Activated CD4-positive, alpha-beta T cell treated with anti-CD3 and anti-CD28 coated beads for 24 hours (primary cell): Measurements from ENCODE around the gene SRD5A2.
A peak's percentile ranks its signal among the peaks of the same experiment; 100 is the strongest.
"Not testable (repeated sequence)": the region's sequence is repeated elsewhere in the genome, so short reads cannot be mapped to it uniquely, and the experiment has no call there.

Source experiments
- DNase-seq, 2 donors: peaks; one replicate each; pipeline ENCODE4 v3.0.0-alpha.2; 2020; ENCODE audit warnings: low read depth in 2 of 2

Gene SRD5A2

GRCh38 chr2:31533036-31533435 is 47.7 kb downstream of the SRD5A2 start:
- DNase-seq, result no peak

GRCh38 chr2:31531101-31531500 is 49.6 kb downstream of the SRD5A2 start:
- DNase-seq, result no peak

- no peak for DNase-seq
Observed at GRCh38 chr2:31529256-31529655, 51.5 kb downstream of the SRD5A2 start.

GRCh38 chr2:31528823-31529222 is 51.9 kb downstream of the SRD5A2 start:
- no peak for DNase-seq

- DNase-seq, result no peak
Observed at GRCh38 chr2:31526946-31527732, 53.6 kb downstream of the SRD5A2 start.

DNA sequence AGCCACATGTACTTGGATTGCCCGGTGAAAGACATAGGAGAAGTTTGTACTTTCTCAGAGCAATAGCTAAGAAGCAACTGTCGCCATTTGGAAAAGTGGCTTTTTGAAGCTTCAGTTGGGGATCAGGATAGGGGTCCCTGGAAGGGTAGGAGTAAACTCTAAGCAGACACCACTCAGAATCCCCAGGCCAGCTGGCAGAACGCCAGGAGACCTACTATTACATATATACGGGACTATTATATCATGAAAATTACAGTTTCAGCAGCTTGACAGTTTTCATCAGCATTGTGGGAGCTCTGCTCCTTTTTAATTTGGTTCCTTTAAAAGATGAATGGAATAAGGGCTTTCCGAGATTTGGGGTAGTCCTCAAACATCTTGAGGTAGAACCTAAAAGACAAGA is 54.9 kb downstream of the SRD5A2 start:
- no peak for DNase-seq

DNA sequence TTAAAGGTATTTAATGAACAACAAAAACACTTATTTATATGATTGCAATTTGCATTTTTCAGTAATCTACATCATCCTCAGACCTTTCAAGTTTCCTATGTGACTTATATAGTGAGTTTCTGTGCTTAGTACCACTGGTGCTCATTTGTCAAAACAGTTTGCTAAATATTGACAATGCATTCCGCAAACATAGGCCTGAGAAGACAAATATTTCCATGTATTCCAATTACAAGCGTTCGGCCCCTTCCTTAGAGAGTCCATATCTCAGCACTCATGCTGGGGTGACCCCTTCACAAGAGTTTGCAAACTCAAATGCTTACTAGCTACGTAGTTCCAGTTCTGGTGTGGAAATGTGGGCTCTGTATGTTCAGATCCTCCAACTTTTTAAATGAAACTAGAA is 56.1 kb downstream of the SRD5A2 start:
- DNase-seq, result no peak

GRCh38 chr2:31523871-31524492 is 56.8 kb downstream of the SRD5A2 start:
- DNase-seq, result peak; percentile 33 to 50

DNA sequence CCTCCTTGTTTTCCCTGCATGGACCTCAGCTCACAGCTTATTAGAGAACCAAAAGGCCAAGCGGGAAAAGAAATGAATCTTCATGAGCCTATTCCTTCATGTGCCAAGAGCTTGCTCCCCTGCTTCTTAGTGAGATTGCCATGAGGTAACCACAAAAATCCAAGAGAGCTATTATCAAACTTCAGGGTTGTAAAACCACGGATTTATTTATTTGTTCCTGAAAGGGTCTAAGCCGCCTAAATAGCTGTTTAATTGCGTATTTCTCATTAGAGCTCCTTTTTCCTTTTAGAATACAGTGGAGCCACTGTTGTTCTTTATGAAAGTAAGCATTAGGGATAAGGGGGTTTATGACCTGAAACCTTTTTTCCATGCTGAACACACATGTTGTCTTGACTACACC is 58.0 kb downstream of the SRD5A2 start:
- DNase-seq, result no peak

DNA sequence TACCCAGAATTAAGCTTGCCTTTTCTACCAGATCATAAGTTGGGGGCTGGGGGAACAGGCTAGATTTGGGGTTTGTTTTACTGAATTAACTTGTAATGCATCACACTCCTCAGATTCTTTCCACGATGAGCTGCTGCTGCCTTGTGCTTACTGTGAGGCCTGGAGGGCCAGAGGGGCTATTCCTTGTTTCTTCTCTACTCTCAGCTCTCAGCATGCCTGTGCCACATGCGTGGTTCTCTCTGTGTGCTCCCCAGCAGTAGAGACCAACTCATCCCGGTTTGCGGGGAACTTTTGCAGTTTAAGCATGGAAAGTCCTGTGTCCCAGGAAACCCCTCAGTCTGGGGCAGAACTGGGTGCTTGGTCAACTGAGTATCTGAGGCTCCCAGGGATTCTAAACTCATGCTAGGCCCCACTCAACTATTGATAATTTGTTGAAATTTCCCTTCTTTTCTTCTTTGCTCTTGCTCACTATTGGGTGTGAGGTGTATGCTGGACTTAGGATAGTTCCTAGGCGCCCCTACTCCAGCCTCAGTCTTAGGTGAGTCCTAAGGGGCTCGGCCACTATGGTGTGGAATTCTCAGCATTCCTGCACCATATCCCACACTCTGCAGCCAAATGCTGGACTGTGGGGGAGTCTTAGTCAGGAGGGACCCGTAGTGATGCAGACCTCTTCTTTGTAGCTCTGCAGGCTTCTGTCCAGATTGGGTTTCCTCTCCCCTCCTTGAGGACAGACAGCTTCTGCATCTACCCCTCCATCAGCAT is 63.1 kb downstream of the SRD5A2 start:
- DNase-seq, result no peak

DNA sequence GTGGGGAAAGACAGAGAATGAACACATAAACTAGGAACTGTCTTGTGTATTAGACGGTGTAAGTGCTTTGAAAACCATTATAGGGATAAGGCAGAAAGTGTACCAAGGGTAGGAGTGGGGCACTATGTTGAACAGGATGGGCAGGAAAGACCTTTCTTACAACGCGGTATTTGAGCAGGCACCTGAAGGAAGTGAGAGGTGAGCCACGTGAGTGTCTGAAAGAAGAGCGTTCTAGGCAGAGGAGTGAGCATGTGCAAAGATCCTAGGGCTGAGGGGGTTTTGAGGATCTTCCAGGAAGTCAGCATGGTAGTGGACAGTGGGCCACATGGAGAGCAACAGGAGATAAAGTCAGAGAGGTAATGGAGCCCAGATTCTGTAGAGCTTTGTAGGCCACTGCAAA is 65.2 kb downstream of the SRD5A2 start:
- DNase-seq, result no peak

- no peak for DNase-seq
Observed at GRCh38 chr2:31513553-31513952, 67.2 kb downstream of the SRD5A2 start.

GRCh38 chr2:31511376-31511775 is 69.4 kb downstream of the SRD5A2 start:
- DNase-seq, result no peak

DNA sequence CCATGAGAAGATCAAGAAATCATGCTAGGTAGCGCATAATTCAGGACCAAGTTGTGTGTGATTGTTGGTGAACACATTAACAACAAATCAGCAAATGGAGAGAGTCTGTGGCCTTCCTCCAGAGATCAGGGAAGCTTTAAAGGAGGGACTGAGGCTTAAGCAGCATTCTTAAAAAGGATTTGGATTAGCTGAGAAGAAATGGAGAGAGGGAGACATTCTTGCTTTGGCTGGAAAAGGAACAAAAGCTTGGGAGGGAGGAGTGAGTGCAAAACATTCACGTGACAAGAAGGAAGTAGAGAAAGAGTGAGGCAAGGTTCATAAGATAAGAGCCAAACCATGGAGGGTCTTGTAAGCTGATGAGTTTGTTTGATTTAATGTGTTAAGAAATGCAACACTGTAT is 75.6 kb downstream of the SRD5A2 start:
- DNase-seq, result no peak

DNA sequence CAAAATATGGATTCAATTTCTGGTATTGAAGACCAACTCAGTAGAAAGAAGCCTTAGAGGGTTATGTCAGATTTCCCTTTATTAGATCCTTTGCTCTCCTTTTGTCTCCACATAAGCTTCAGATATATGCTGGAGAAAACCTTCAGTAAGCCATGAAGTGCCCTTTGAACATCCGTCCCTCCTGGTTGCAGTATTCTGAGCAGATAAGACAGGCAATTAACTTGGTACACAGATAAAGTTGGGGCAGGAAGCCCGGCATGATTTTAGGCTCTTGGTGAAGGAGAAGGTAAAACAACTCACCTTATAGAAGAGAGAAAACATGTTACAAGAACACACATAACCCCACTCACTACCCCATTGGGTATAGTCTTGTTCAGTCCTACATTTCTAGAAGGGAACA is 76.4 kb downstream of the SRD5A2 start:
- no peak for DNase-seq

GRCh38 chr2:31496451-31496874 is 84.3 kb downstream of the SRD5A2 start:
- DNase-seq, result not testable (repeated sequence)

- not testable (repeated sequence) for DNase-seq
Observed at GRCh38 chr2:31489339-31489738, 91.4 kb downstream of the SRD5A2 start.

- no peak for DNase-seq
Observed at GRCh38 chr2:31483246-31483645, 97.5 kb downstream of the SRD5A2 start.

DNA sequence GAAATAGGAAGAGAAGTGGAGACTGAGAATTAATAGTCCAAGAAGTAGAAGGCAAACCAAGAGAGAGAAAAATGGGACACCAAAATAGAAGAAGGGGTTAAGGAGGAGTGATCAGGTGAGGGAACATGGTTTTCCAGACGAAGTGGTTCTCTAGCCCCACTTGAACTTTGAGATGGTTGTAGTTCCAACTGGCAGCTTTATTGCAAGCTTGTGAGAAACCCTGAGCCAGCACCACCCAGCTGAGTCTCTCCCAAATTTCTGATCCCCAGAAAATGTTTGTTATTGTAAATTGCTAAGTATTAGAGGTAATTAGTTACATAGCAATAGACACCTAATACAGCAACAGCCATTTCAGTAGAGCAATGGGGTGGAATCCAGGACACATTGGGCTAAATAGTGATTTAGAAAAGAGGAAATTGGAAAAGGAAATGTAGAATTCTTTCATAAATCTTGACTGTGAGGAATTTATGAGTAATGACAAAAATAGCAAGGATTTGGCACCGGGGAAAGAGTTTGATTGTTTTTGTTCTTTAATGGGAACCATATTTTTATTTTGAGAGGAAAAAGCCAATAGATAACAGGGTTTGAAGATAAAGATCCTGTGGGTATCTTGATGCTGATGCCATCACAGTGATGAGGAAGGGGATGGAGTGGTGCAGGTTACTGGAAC is 104.1 kb downstream of the SRD5A2 start:
- DNase-seq, result no peak

DNA sequence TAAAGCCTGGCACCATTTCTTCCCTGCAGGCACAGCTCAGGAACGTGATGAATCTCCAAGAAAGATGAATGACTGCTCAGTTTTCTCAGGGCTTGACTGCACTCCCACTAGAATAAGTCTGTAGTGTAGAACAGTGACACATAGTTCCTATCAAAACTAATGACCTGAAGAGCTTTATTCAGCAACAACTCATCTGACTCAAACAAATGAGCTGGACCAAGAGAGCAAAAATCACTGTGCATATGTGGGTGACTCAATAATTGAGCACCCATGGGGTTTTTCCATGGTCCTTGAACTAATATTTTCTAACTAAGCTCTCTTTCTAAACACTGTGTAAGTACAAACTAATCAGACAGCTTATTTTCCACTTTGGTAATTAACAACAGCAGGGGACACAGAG is 105.0 kb downstream of the SRD5A2 start:
- DNase-seq, result no peak

GRCh38 chr2:31474296-31474695 is 106.4 kb downstream of the SRD5A2 start:
- DNase-seq, result no peak
